ENCODE data around the gene USP44.
"Not testable (repeated sequence)": the region's sequence is repeated elsewhere in the genome, so short reads cannot be mapped to it uniquely, and the experiment has no call there.

USP44 gene

GRCh38 chr12:95574799-95575452, 23.6 kb upstream of the USP44 start (continued):
- TF ChIP-seq CREB5 (CRISPR knock-in tag; IDR thresholded peaks at IDR 0.05; ENCODE audit: low read depth) (no peak), ZFP30 (CRISPR knock-in tag; IDR thresholded peaks at IDR 0.05) (no peak), OSR1 (CRISPR knock-in tag; IDR thresholded peaks at IDR 0.05) (no peak), ZNF70 (CRISPR knock-in tag; IDR thresholded peaks at IDR 0.05) (no peak), PATZ1 (CRISPR knock-in tag; IDR thresholded peaks at IDR 0.05; ENCODE audit: borderline replicate concordance) (no peak), ISL1 (CRISPR knock-in tag; IDR thresholded peaks at IDR 0.05) (no peak), TOX (CRISPR knock-in tag; IDR thresholded peaks at IDR 0.05; ENCODE audit: borderline replicate concordance) (no peak), BACH2 (CRISPR knock-in tag; IDR thresholded peaks at IDR 0.05; ENCODE audit: borderline replicate concordance) (no peak)

GRCh38 chr12:95573951-95574576, 22.8 kb upstream of the USP44 start:
- TF ChIP-seq ARNTL (CRISPR knock-in tag; IDR thresholded peaks at IDR 0.05; ENCODE audit: borderline replicate concordance, low read depth) (no peak), PPARA (CRISPR knock-in tag; IDR thresholded peaks at IDR 0.05; ENCODE audit: borderline replicate concordance) (no peak), ZFP3 (CRISPR knock-in tag; IDR thresholded peaks at IDR 0.05) (no peak), RARB (CRISPR knock-in tag; IDR thresholded peaks at IDR 0.05) (no peak), PATZ1 (CRISPR knock-in tag; IDR thresholded peaks at IDR 0.05; ENCODE audit: borderline replicate concordance) (no peak), CREB5 (CRISPR knock-in tag; IDR thresholded peaks at IDR 0.05; ENCODE audit: low read depth) (no peak), GLIS3 (CRISPR knock-in tag; IDR thresholded peaks at IDR 0.05) (no peak), ISL1 (CRISPR knock-in tag; IDR thresholded peaks at IDR 0.05) (no peak), BACH2 (CRISPR knock-in tag; IDR thresholded peaks at IDR 0.05; ENCODE audit: borderline replicate concordance) (no peak), OSR1 (CRISPR knock-in tag; IDR thresholded peaks at IDR 0.05) (no peak)
- no peak for ATAC-seq

GRCh38 chr12:95571369-95571768, 20.1 kb upstream of the USP44 start:
- TF ChIP-seq OSR1 (CRISPR knock-in tag; IDR thresholded peaks at IDR 0.05) (no peak), TOX (CRISPR knock-in tag; IDR thresholded peaks at IDR 0.05; ENCODE audit: borderline replicate concordance) (no peak), TSHZ2 (CRISPR knock-in tag; IDR thresholded peaks at IDR 0.05) (no peak), PATZ1 (CRISPR knock-in tag; IDR thresholded peaks at IDR 0.05; ENCODE audit: borderline replicate concordance) (no peak), TCF4 (CRISPR knock-in tag; IDR thresholded peaks at IDR 0.05; ENCODE audit: borderline replicate concordance) (no peak), ZFP30 (CRISPR knock-in tag; IDR thresholded peaks at IDR 0.05) (no peak), SNAI2 (CRISPR knock-in tag; IDR thresholded peaks at IDR 0.05) (no peak), ZNF8 (CRISPR knock-in tag; IDR thresholded peaks at IDR 0.05) (no peak), ZNF565 (CRISPR knock-in tag; conservative IDR thresholded peaks at IDR 0.05; ENCODE audit: low read depth) (no peak), GLIS3 (CRISPR knock-in tag; IDR thresholded peaks at IDR 0.05) (no peak), ISL1 (CRISPR knock-in tag; IDR thresholded peaks at IDR 0.05) (no peak), RARB (CRISPR knock-in tag; IDR thresholded peaks at IDR 0.05) (no peak), POU6F1 (CRISPR knock-in tag; IDR thresholded peaks at IDR 0.05; ENCODE audit: borderline replicate concordance, low read depth) (no peak), ESRRG (CRISPR knock-in tag; IDR thresholded peaks at IDR 0.05) (no peak), PPARA (CRISPR knock-in tag; IDR thresholded peaks at IDR 0.05; ENCODE audit: borderline replicate concordance) (no peak), BACH2 (CRISPR knock-in tag; IDR thresholded peaks at IDR 0.05; ENCODE audit: borderline replicate concordance) (no peak), CSDC2 (CRISPR knock-in tag; IDR thresholded peaks at IDR 0.05) (no peak), ARNTL (CRISPR knock-in tag; IDR thresholded peaks at IDR 0.05; ENCODE audit: borderline replicate concordance, low read depth) (no peak)
- no peak for ATAC-seq

- ATAC-seq, result not testable (repeated sequence)
Observed at GRCh38 chr12:95568045-95568444, 16.8 kb upstream of the USP44 start.

All from SK-N-SH treated with all-trans-retinoic acid at 6 μM for 48 hours (cell line).